Esophagus muscularis mucosa (tissue), 4 donors: ENCODE data around the gene ARSK. TPM values are rescaled to one million over a fixed set of nuclear protein-coding genes. Genes with fewer than 3 reads are reported as not detected.

Experiments used
- DNase-seq: peaks from one replicate; pipeline ENCODE4 v3.0.0-alpha.2; 2017; ENCODE audit errors: extremely low spot score
- H3K27ac ChIP-seq, 4 donors: fragments of 200-600 bp; sonication (generic); replicated peaks in 1 of 4; 1 replicate in 3 of 4; 2 replicates in 1 of 4; pipeline ENCODE4 v1.5.1; 2016 to 2019; ENCODE audit warnings: mild to moderate bottlenecking in 1 of 4
- H3K27me3 ChIP-seq, 4 donors: fragments of 200-600 bp; sonication (generic); one replicate each; pipeline versions ENCODE4 v1.5.1 to v1.6.0; 2016 to 2019
- H3K36me3 ChIP-seq, 4 donors: fragments of 200-600 bp; sonication (generic); one replicate each; pipeline ENCODE4 v1.5.1; 2016 to 2019
- H3K4me1 ChIP-seq, 4 donors: fragments of 200-600 bp; sonication (generic); one replicate each; pipeline ENCODE4 v1.5.1; 2016 to 2019
- H3K4me3 ChIP-seq, 4 donors: fragments of 200-600 bp; sonication (generic); 1 replicate in 2 of 4; 2 replicates in 2 of 4; pipeline ENCODE4 v1.5.1; 2016 to 2019; ENCODE audit warnings: mild to moderate bottlenecking in 4 of 4, moderate library complexity in 1 of 4
- H3K9me3 ChIP-seq, 4 donors: fragments of 200-600 bp; sonication (generic); 1 replicate in 3 of 4; 2 replicates in 1 of 4; pipeline ENCODE4 v1.5.1; 2016 to 2019
- EP300 ChIP-seq: sonication (generic); formaldehyde crosslinking; IDR thresholded peaks from one replicate; pipeline ENCODE4 v1.6.1; 2017; ENCODE audit warnings: antibody characterized with exemption
- POLR2A ChIP-seq: fragments of 450-650 bp; IDR thresholded peaks from one replicate; pipeline ENCODE4 v1.6.1; 2017; ENCODE audit warnings: antibody characterized with exemption, moderate library complexity, mild to moderate bottlenecking, low read depth
- POLR2AphosphoS5 ChIP-seq, 2 donors: sonication (generic); formaldehyde crosslinking; IDR thresholded peaks; one replicate each; pipeline ENCODE4 v1.6.1; 2017; ENCODE audit warnings: antibody characterized with exemption in 2 of 2
- WGBS: methylation state at CpG from one replicate; pipeline ENCODE4 v1.1.5; 2018; 5-methylcytosine and 5-hydroxymethylcytosine counted together
- intact Hi-C: fragments of 100-400 bp; cut with DNase I; formaldehyde crosslinking; loops from one replicate; pipeline ENCODE4 v1.15.1; 2023
- total RNA-seq, 4 donors: library from RNA; depleted of rRNA; stranded (reverse); fragments of >200 nt; gene quantifications; one replicate each; pipeline versions ENCODE4 v1.1.0 to v1.2.1, GENCODE V29; 2016
- TF ChIP-seq, protein P1 (sequence below), 3 experiments: fragments of 200-600 bp in 2 of 3; fragments of 450-650 bp in 1 of 3; sonication (generic) in 2 of 3; IDR thresholded peaks; one replicate each; pipeline ENCODE4 v1.5.1; 2017 to 2019; ENCODE audit warnings: antibody characterized with exemption in 3 of 3, mild to moderate bottlenecking in 2 of 3, moderate library complexity in 1 of 3

ARSK gene
- total RNA-seq, 4 donors from 2014 or later = 5.0 to 7.3 (median 6.7) TPM

DNA sequence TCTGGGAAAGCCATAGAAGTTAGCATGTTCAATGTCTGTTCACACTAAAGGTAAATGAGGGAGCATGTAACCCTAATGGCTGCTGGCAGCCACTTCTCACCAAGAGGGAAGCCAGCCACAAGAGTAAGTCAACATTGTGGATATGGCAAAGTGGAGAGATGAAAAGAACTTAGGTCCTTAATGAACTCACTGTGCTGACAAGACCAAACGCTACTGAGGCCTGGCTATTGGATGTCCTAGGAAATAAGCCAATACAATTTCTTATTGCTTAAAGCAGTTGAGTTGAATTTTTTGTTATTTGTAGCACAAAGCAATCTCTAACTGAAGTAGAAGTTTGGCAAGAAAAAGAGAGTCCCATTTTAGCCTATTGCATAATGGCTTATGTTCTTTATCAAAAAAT is 71.8 kb downstream of the ARSK start:
- Histone ChIP-seq H3K27me3 (no peaks in the 10 kb centered on the region), H3K9me3 (no peaks in the 10 kb centered on the region), H3K4me3 (no peak overlapping the region), H3K36me3 (no peaks in the 10 kb centered on the region), H3K4me1 (peaks cover 5 to 11% (median 8%) of the 10 kb centered on the region in 4 donors), H3K27ac (no peak overlapping the region)
- no peak for TF ChIP-seq EP300
- no peak for TF ChIP-seq POLR2AphosphoS5 (IDR thresholded peaks at IDR 0.05)
- no peak for TF ChIP-seq POLR2A
- TF ChIP-seq, protein P1, sequence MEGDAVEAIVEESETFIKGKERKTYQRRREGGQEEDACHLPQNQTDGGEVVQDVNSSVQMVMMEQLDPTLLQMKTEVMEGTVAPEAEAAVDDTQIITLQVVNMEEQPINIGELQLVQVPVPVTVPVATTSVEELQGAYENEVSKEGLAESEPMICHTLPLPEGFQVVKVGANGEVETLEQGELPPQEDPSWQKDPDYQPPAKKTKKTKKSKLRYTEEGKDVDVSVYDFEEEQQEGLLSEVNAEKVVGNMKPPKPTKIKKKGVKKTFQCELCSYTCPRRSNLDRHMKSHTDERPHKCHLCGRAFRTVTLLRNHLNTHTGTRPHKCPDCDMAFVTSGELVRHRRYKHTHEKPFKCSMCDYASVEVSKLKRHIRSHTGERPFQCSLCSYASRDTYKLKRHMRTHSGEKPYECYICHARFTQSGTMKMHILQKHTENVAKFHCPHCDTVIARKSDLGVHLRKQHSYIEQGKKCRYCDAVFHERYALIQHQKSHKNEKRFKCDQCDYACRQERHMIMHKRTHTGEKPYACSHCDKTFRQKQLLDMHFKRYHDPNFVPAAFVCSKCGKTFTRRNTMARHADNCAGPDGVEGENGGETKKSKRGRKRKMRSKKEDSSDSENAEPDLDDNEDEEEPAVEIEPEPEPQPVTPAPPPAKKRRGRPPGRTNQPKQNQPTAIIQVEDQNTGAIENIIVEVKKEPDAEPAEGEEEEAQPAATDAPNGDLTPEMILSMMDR (IDR thresholded peaks at IDR 0.05) = no peak
- 67% methylated on average over 1 of the region's 1 CpG for WGBS
- DNase-seq = no peak
- intact Hi-C loops = no loop called here

DNA sequence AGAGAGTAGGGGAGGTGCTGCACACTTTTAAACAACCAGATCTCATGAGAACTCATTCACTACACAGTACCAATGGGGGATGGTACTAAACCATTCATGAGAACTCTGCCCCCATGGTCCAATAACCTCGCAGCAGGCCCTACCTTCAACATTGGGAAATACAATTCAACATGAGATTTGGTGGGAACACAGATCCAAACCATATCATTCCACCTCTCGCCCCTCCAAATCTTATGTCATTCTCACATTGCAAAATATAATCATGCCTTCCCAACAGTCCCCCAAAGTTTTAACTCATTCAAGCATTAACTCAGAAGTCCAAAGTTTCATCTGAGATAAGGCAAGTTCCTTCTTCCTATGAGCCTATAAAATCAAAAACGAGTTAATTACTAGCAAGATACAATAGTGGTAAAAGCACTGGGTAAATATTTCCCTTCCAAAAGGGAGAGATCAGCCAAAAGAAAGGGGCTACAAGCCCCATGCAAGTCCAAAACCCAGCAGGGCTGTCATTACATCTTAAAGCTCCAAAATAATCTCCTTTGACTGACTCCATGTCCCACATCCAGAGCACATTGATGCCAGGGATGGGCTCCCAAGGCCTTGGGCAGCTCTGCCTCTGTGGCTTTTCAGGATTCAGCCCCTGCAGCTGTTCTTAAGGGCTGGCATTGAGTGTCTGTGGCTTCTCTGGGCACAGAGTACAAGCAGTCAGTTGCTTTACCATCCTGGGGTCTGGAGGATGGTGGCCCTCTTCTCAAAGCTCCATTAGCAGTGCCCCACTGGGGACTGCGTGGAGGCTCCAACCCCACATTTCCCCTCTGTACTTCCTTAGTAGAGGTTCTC is 73.3 kb downstream of the ARSK start:
- H3K36me3 ChIP-seq = no peaks in the 10 kb centered on the region
- no peak overlapping the region for H3K4me3 ChIP-seq
- 82% methylated on average over 3 of the region's 4 CpGs for WGBS
- H3K27ac ChIP-seq = no peak overlapping the region
- peaks cover 7 to 14% (median 12%) of the 10 kb centered on the region in 4 donors for H3K4me1 ChIP-seq
- DNase-seq = no peak
- H3K9me3 ChIP-seq = no peaks in the 10 kb centered on the region
- H3K27me3 ChIP-seq = no peaks in the 10 kb centered on the region
- intact Hi-C loops = no loop called here
- TF ChIP-seq POLR2AphosphoS5 (IDR thresholded peaks at IDR 0.05) = no peak
- TF ChIP-seq POLR2A = no peak
- TF ChIP-seq EP300 = no peak

DNA sequence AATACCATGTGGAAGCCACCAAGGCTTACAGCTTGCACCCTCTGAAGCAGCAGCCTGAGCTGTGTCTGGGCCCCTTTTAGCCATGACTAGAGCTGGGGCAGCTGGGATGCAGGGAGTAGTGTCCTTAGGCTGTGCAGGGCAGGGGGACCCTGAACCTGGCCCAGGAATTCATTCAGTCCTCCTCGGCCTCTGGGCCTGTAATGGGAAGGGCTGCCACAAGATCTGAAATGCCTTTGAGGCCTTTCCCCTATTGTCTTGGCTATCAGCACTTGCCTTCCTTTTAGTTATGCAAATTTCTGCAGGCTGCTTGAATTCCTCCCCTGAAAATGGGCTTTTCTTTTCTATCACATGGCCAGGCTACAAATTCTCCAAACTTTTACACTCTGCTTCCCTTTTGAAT is 74.0 kb downstream of the ARSK start:
- no peaks in the 10 kb centered on the region for H3K27me3 ChIP-seq
- peaks cover 7 to 14% (median 12%) of the 10 kb centered on the region in 4 donors for H3K4me1 ChIP-seq
- 100% methylated on average over 1 of the region's 1 CpG for WGBS
- no peaks in the 10 kb centered on the region for H3K36me3 ChIP-seq
- DNase-seq = no peak
- intact Hi-C loops = no loop called here
- H3K9me3 ChIP-seq = no peaks in the 10 kb centered on the region
- H3K27ac ChIP-seq = no peak overlapping the region
- no peak for TF ChIP-seq EP300
- H3K4me3 ChIP-seq = no peak overlapping the region

DNA sequence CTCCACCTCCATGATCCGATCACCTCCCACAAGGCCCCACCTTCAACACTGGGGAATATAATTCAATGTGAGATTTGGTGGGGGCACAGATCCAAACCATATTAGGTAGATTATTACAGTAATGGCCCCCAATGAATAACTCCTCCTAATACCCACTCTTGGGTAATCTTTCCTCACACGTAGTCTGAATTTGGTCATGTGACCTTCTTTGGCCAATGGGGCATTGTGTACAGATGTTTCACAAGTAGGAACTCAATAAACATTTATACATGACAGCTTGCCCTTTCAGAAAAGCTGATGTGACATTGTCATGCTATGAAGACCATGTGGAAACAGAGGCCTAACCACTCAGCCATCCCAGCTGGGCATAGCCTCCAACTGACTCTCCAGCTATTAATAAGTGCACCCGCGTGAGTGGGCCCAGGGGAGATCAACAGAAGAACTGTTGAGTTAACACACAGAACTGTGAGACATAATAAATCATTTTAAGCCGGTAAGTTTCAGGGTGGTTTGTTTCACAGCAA is 75.6 kb downstream of the ARSK start:
- no peaks in the 10 kb centered on the region for H3K9me3 ChIP-seq
- TF ChIP-seq POLR2AphosphoS5 (IDR thresholded peaks at IDR 0.05) = no peak
- TF ChIP-seq EP300 = no peak
- TF ChIP-seq POLR2A = no peak
- TF ChIP-seq, protein P1 (IDR thresholded peaks at IDR 0.05) = no peak
- H3K4me3 ChIP-seq = no peak overlapping the region
- intact Hi-C loops = no loop called here
- H3K27me3 ChIP-seq = no peaks in the 10 kb centered on the region
- H3K36me3 ChIP-seq = no peaks in the 10 kb centered on the region
- peaks cover 7 to 14% (median 12%) of the 10 kb centered on the region in 4 donors for H3K4me1 ChIP-seq
- 90% methylated on average over 5 of the region's 5 CpGs for WGBS
- no peak overlapping the region for H3K27ac ChIP-seq
- DNase-seq = no peak

DNA sequence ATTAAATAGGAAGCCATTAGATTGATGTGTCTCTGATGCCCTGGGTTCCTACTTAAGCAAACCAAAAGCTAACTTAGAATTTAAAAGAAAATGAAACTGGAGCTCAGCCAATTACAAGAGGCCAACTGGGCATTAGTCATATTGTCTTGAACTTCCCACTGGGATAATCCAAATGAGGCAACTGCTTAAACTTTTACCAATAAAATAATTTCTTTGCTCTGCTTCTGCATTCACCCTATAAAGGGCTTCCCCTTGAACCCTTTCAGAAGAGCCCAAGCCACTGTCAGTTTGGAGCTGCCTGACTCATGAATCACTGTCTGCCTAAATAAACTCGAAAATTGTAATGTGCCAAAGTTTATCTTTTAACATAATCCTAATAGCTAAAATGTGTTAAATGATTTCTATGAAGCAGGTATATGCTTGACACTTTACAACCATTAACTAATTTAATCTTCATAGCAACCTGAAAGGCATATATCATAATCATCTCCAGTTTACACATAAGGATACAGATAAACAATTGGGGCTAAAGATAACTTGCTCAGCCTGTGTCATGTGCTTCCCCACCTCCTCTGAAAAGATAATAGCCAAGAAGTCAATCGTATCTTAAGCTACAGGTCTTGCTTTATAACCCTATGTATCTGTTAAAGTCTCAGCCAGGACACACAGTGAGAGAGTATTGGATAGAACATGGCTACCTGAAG is 76.5 kb downstream of the ARSK start:
- 33% methylated on average over 2 of the region's 2 CpGs for WGBS
- no peaks in the 10 kb centered on the region for H3K36me3 ChIP-seq
- no peak for TF ChIP-seq EP300
- H3K27me3 ChIP-seq = no peaks in the 10 kb centered on the region
- no peak for DNase-seq
- peaks cover 7 to 14% (median 12%) of the 10 kb centered on the region in 4 donors for H3K4me1 ChIP-seq
- intact Hi-C loops = no loop called here
- H3K4me3 ChIP-seq = no peak overlapping the region
- no peaks in the 10 kb centered on the region for H3K9me3 ChIP-seq
- H3K27ac ChIP-seq = no peak overlapping the region
